Activated naive CD4-positive, alpha-beta T cell treated with anti-CD3 and anti-CD28 coated beads for 36 hours (primary cell): Measurements from ENCODE around the gene RELN. TPM values are rescaled to one million over a fixed set of nuclear protein-coding genes. Genes with fewer than 3 reads are reported as not detected.
"Not testable (repeated sequence)": the region's sequence is repeated elsewhere in the genome, so short reads cannot be mapped to it uniquely, and the experiment has no call there.

Experiments used
- CTCF ChIA-PET: fragments of 350-600 bp; sonication (Branson Sonifier 250); formaldehyde crosslinking; loops from one replicate; lab custom pipeline; 2021; ENCODE audit warnings: antibody characterized with exemption; lab: Charles Lee
- DNase-seq: peaks from one replicate; pipeline ENCODE4 v3.0.0-alpha.2; 2020
- H3K27ac Mint-ChIP-seq: one replicate; pipeline ENCODE4 v1.8.0; 2021; ENCODE audit warnings: mild to moderate bottlenecking, mixed read lengths
- H3K27me3 Mint-ChIP-seq: one replicate; pipeline ENCODE4 v1.8.0; 2021; ENCODE audit warnings: low read depth, mixed read lengths
- H3K36me3 Mint-ChIP-seq: one replicate; pipeline ENCODE4 v1.8.0; 2021; ENCODE audit warnings: low read depth, mixed read lengths
- H3K4me1 Mint-ChIP-seq: one replicate; pipeline ENCODE4 v1.8.0; 2021; ENCODE audit warnings: low read depth, mixed read lengths
- H3K4me3 Mint-ChIP-seq: one replicate; pipeline ENCODE4 v1.8.0; 2021; ENCODE audit warnings: mild to moderate bottlenecking, moderate library complexity, mixed read lengths
- H3K9me3 Mint-ChIP-seq: one replicate; pipeline ENCODE4 v1.8.0; 2021; ENCODE audit warnings: mixed read lengths
- intact Hi-C: fragments of 100-400 bp; cut with micrococcal nuclease; formaldehyde crosslinking; loops from one replicate; pipeline ENCODE4 v1.15.1; 2023
- total RNA-seq, 2 experiments: library from RNA; stranded (reverse); gene quantifications; one replicate each; pipeline ENCODE4 v1.2.3, GENCODE V29; 2021

Gene RELN
- total RNA-seq, 2 experiments from 2014 or later, result not detected

- intact Hi-C loops, result no loop called here
- H3K9me3 Mint-ChIP-seq, result no peaks in the 10 kb centered on the region
- peaks cover 6% of the 10 kb centered on the region for H3K27me3 Mint-ChIP-seq
- no peak overlapping the region for H3K27ac Mint-ChIP-seq
- no peak overlapping the region for H3K4me3 Mint-ChIP-seq
- H3K36me3 Mint-ChIP-seq, result no peaks in the 10 kb centered on the region
- CTCF ChIA-PET, result no interaction called here
- no peaks in the 10 kb centered on the region for H3K4me1 Mint-ChIP-seq
- DNase-seq, result no peak
Observed at GRCh38 chr7:103929901-103930311, 59.6 kb downstream of the RELN start.

- no peak for DNase-seq
- H3K9me3 Mint-ChIP-seq, result no peaks in the 10 kb centered on the region
- H3K27ac Mint-ChIP-seq, result no peak overlapping the region
- H3K27me3 Mint-ChIP-seq, result peaks cover 3% of the 10 kb centered on the region
- H3K4me1 Mint-ChIP-seq, result no peaks in the 10 kb centered on the region
- H3K36me3 Mint-ChIP-seq, result no peaks in the 10 kb centered on the region
- no peak overlapping the region for H3K4me3 Mint-ChIP-seq
- CTCF ChIA-PET, result no interaction called here
- intact Hi-C loops, result no loop called here
Observed at GRCh38 chr7:103928581-103928980, 60.9 kb downstream of the RELN start.

GRCh38 chr7:103924184-103924583 lies 65.3 kb downstream of the RELN start:
- Mint-ChIP-seq H3K9me3 (no peaks in the 10 kb centered on the region), H3K4me1 (no peaks in the 10 kb centered on the region), H3K4me3 (no peak overlapping the region), H3K27ac (no peak overlapping the region), H3K36me3 (no peaks in the 10 kb centered on the region), H3K27me3 (peaks cover 2% of the 10 kb centered on the region)
- intact Hi-C loops, result no loop called here
- DNase-seq, result no peak
- CTCF ChIA-PET, result no interaction called here

GRCh38 chr7:103922407-103922806 lies 67.1 kb downstream of the RELN start:
- Mint-ChIP-seq H3K27ac (no peak overlapping the region), H3K36me3 (no peaks in the 10 kb centered on the region), H3K27me3 (peaks cover 2% of the 10 kb centered on the region), H3K4me1 (no peaks in the 10 kb centered on the region), H3K9me3 (no peaks in the 10 kb centered on the region), H3K4me3 (no peak overlapping the region)
- CTCF ChIA-PET, result no interaction called here
- intact Hi-C loops, result no loop called here
- DNase-seq, result no peak

GRCh38 chr7:103921692-103922091 lies 67.8 kb downstream of the RELN start:
- DNase-seq, result no peak
- Mint-ChIP-seq H3K4me1 (no peaks in the 10 kb centered on the region), H3K27ac (no peak overlapping the region), H3K27me3 (peaks cover 3% of the 10 kb centered on the region), H3K4me3 (no peak overlapping the region), H3K9me3 (no peaks in the 10 kb centered on the region), H3K36me3 (no peaks in the 10 kb centered on the region)
- intact Hi-C loops, result no loop called here
- CTCF ChIA-PET, result no interaction called here

GRCh38 chr7:103919272-103919868 lies 70.1 kb downstream of the RELN start:
- intact Hi-C loops, result no loop called here

GRCh38 chr7:103918631-103919271 lies 70.7 kb downstream of the RELN start:
- Mint-ChIP-seq H3K4me3 (no peak overlapping the region), H3K36me3 (no peaks in the 10 kb centered on the region), H3K27me3 (peaks cover 6% of the 10 kb centered on the region), H3K9me3 (no peaks in the 10 kb centered on the region), H3K27ac (no peak overlapping the region), H3K4me1 (no peaks in the 10 kb centered on the region)
- CTCF ChIA-PET, result no interaction called here
- DNase-seq, result no peak
- intact Hi-C loops, result no loop called here

More at GRCh38 chr7:103919272-103919868, 70.1 kb downstream of the RELN start:
- H3K9me3 Mint-ChIP-seq, result no peaks in the 10 kb centered on the region
- no peak overlapping the region for H3K27ac Mint-ChIP-seq
- no peaks in the 10 kb centered on the region for H3K4me1 Mint-ChIP-seq
- no peaks in the 10 kb centered on the region for H3K36me3 Mint-ChIP-seq
- no peak overlapping the region for H3K4me3 Mint-ChIP-seq
- CTCF ChIA-PET, result no interaction called here
- peaks cover 6% of the 10 kb centered on the region for H3K27me3 Mint-ChIP-seq
- no peak for DNase-seq

GRCh38 chr7:103915680-103916357 lies 73.6 kb downstream of the RELN start:
- Mint-ChIP-seq H3K36me3 (no peaks in the 10 kb centered on the region), H3K9me3 (no peaks in the 10 kb centered on the region), H3K4me1 (no peaks in the 10 kb centered on the region), H3K27me3 (peaks cover 4% of the 10 kb centered on the region), H3K27ac (no peak overlapping the region), H3K4me3 (no peak overlapping the region)
- CTCF ChIA-PET, result no interaction called here
- intact Hi-C loops, result no loop called here
- DNase-seq, result no peak

GRCh38 chr7:103914147-103914899 lies 75.1 kb downstream of the RELN start:
- Mint-ChIP-seq H3K4me3 (no peak overlapping the region), H3K4me1 (no peaks in the 10 kb centered on the region), H3K36me3 (no peaks in the 10 kb centered on the region), H3K27me3 (peaks cover 4% of the 10 kb centered on the region), H3K9me3 (no peaks in the 10 kb centered on the region), H3K27ac (no peak overlapping the region)
- CTCF ChIA-PET, result no interaction called here
- DNase-seq, result no peak
- intact Hi-C loops, result no loop called here

- Mint-ChIP-seq H3K27ac (no peak overlapping the region), H3K4me1 (no peaks in the 10 kb centered on the region)
- CTCF ChIA-PET, result no interaction called here
Observed at GRCh38 chr7:103912891-103913605, 76.4 kb downstream of the RELN start.

GRCh38 chr7:103911015-103911414 lies 78.4 kb downstream of the RELN start:
- DNase-seq, CTCF ChIA-PET, H3K36me3 Mint-ChIP-seq, H3K27ac Mint-ChIP-seq, H3K27me3 Mint-ChIP-seq, H3K4me3 Mint-ChIP-seq, H3K4me1 Mint-ChIP-seq, H3K9me3 Mint-ChIP-seq, intact Hi-C loops: not testable (repeated sequence)

More at GRCh38 chr7:103912891-103913605, 76.4 kb downstream of the RELN start:
- no peak for DNase-seq
- Mint-ChIP-seq H3K36me3 (no peaks in the 10 kb centered on the region), H3K9me3 (no peaks in the 10 kb centered on the region), H3K4me3 (no peak overlapping the region), H3K27me3 (peaks cover 4% of the 10 kb centered on the region)
- intact Hi-C loops, result no loop called here

- H3K9me3 Mint-ChIP-seq, result no peaks in the 10 kb centered on the region
- H3K27me3 Mint-ChIP-seq, result peaks cover 8% of the 10 kb centered on the region
- DNase-seq, result no peak
- CTCF ChIA-PET, result no interaction called here
- intact Hi-C loops, result no loop called here
- no peak overlapping the region for H3K4me3 Mint-ChIP-seq
- no peaks in the 10 kb centered on the region for H3K36me3 Mint-ChIP-seq
- no peaks in the 10 kb centered on the region for H3K4me1 Mint-ChIP-seq
- H3K27ac Mint-ChIP-seq, result no peak overlapping the region
Observed at GRCh38 chr7:103905997-103906396, 83.5 kb downstream of the RELN start.
